ENCODE measurements around the gene GRSF1. TPM values are rescaled to one million over a fixed set of nuclear protein-coding genes. Genes with fewer than 3 reads are reported as not detected.

The GRSF1 gene
- total RNA-seq, 2 experiments from 2014 or later = 32.7 to 34.1 TPM

DNA sequence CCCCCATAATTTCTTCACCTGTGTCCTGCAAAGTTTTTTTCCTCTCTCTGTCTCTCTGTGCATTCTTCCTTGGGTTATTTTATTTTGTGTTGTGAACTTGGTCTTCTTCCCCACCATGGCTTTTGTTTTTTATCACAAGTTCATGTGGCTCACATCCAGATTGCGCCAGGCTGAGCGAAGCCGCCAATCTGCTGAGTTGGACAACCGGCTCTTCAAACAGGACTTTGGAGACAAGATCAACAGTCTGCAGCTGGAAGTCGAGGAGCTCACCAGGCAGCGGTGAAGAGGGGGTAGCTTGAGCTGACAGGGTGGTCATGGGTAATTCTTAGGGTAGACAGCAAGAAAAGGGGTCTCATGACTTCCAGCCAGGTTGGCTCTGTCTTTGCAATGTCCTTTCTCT is 46.1 kb downstream of the GRSF1 start:
- H3K4me3 Mint-ChIP-seq = no peak overlapping the region
- TF ChIP-seq, protein P1, sequence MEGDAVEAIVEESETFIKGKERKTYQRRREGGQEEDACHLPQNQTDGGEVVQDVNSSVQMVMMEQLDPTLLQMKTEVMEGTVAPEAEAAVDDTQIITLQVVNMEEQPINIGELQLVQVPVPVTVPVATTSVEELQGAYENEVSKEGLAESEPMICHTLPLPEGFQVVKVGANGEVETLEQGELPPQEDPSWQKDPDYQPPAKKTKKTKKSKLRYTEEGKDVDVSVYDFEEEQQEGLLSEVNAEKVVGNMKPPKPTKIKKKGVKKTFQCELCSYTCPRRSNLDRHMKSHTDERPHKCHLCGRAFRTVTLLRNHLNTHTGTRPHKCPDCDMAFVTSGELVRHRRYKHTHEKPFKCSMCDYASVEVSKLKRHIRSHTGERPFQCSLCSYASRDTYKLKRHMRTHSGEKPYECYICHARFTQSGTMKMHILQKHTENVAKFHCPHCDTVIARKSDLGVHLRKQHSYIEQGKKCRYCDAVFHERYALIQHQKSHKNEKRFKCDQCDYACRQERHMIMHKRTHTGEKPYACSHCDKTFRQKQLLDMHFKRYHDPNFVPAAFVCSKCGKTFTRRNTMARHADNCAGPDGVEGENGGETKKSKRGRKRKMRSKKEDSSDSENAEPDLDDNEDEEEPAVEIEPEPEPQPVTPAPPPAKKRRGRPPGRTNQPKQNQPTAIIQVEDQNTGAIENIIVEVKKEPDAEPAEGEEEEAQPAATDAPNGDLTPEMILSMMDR (IDR thresholded peaks at IDR 0.05) = no peak
- intact Hi-C loops (cut with DNase I, micrococcal nuclease) = no loop called here
- CTCF ChIA-PET = no interaction called here
- H3K27me3 Mint-ChIP-seq = no peaks in the 10 kb centered on the region
- peaks cover 33% of the 10 kb centered on the region for H3K36me3 Mint-ChIP-seq (ENCODE audit: low read depth)
- no peaks in the 10 kb centered on the region for H3K4me1 Mint-ChIP-seq (ENCODE audit: low read depth)
- POLR2A ChIA-PET = interaction anchor here (0.6 kb wide), 1 partner anchor 332 kb away, joined by 3 read pairs; no protein-coding TSS in a partner anchor
- H3K27ac Mint-ChIP-seq = no peak overlapping the region
- H3K9me3 Mint-ChIP-seq = no peaks in the 10 kb centered on the region
- DNase-seq = no peak
- ATAC-seq (ENCODE audit: poor library complexity) = no peak
- H3K4me3 ChIP-seq (ENCODE audit: low read length) = no peak overlapping the region
- peaks cover 0 to 2% of the 10 kb centered on the region in 2 experiments for H3K9me3 ChIP-seq (ENCODE audit: control insufficient read depth in 1 of 2, insufficient read depth in 1 of 2, low read length in 2 of 2)
- no peaks in the 10 kb centered on the region for H3K27me3 ChIP-seq (ENCODE audit: control insufficient read depth in 1 of 2, insufficient read depth in 2 of 2, low read length in 2 of 2)
- H3K27ac ChIP-seq (ENCODE audit: low read depth in 1 of 2, low read length in 2 of 2) = no peak overlapping the region
- H3K4me1 ChIP-seq (ENCODE audit: insufficient read depth, low read length) = no peaks in the 10 kb centered on the region
- peaks cover 9% of the 10 kb centered on the region for H3K36me3 ChIP-seq (ENCODE audit: insufficient read depth, low read length)

DNA sequence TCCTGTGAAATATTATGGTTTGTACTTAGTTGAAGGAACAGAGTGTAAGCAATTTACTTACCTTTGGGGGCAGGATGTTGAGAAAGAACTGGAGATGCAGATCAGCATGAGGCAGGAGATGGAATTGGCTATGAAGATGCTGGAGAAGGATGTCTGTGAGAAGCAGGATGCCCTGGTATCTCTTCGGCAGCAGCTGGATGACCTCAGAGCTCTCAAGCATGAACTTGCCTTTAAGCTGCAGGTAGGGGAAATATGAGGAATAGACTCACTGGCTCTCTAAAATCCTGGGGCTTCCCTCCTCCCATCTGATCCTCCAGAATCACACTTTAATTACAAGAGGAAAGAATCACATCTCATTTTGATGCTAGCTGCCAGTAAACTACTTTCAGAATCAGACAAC is 51.0 kb downstream of the GRSF1 start:
- Mint-ChIP-seq H3K36me3 (ENCODE audit: low read depth) (peaks cover 49% of the 10 kb centered on the region), H3K4me1 (ENCODE audit: low read depth) (no peaks in the 10 kb centered on the region)
- CTCF ChIA-PET = no interaction called here

DNA sequence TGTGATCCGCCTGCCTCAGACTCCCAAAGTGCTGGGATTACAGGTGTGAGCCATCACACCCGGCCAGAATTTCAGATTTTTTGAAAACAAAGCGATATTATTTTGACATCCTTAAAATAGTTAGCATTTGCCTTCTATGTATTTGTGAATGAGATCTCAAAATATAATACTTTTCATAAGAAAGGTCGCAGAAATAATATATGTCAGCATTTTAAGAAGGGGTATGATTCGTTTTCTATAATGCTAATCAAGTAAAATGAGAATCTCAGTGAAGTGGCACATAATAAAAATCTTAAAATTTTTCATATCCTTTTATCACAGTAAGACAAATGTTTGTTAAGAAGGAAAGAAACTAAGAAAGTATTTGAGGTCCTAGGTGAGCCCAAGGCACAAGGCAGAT is 52.2 kb downstream of the GRSF1 start:
- CTCF ChIA-PET = no interaction called here
- no peak overlapping the region for H3K27ac ChIP-seq (ENCODE audit: low read depth in 1 of 2, low read length in 2 of 2)
- POLR2A ChIA-PET = no interaction called here
- no peak overlapping the region for H3K4me3 Mint-ChIP-seq
- ATAC-seq (ENCODE audit: poor library complexity) (no peak), DNase-seq (no peak)
- H3K27ac Mint-ChIP-seq = no peak overlapping the region
- TF ChIP-seq, protein P1 (IDR thresholded peaks at IDR 0.05) = no peak
- no peaks in the 10 kb centered on the region for H3K4me1 ChIP-seq (ENCODE audit: insufficient read depth, low read length)
- no peaks in the 10 kb centered on the region for H3K27me3 Mint-ChIP-seq
- H3K9me3 ChIP-seq (ENCODE audit: control insufficient read depth in 1 of 2, insufficient read depth in 1 of 2, low read length in 2 of 2) = no peaks in the 10 kb centered on the region
- H3K27me3 ChIP-seq (ENCODE audit: control insufficient read depth in 1 of 2, insufficient read depth in 2 of 2, low read length in 2 of 2) = no peaks in the 10 kb centered on the region
- intact Hi-C loops (cut with DNase I, micrococcal nuclease) = no loop called here
- no peak overlapping the region for H3K4me3 ChIP-seq (ENCODE audit: low read length)
- no peaks in the 10 kb centered on the region for H3K4me1 Mint-ChIP-seq (ENCODE audit: low read depth)
- peaks cover 52% of the 10 kb centered on the region for H3K36me3 Mint-ChIP-seq (ENCODE audit: low read depth)
- H3K36me3 ChIP-seq (ENCODE audit: insufficient read depth, low read length) = peaks cover 14% of the 10 kb centered on the region
- no peaks in the 10 kb centered on the region for H3K9me3 Mint-ChIP-seq

More for the DNA sequence above, 51.0 kb downstream of the GRSF1 start:
- H3K27me3 ChIP-seq (ENCODE audit: control insufficient read depth in 1 of 2, insufficient read depth in 2 of 2, low read length in 2 of 2) = no peaks in the 10 kb centered on the region
- peaks cover 12% of the 10 kb centered on the region for H3K36me3 ChIP-seq (ENCODE audit: insufficient read depth, low read length)
- no peaks in the 10 kb centered on the region for H3K9me3 Mint-ChIP-seq
- no peak for DNase-seq
- no peak overlapping the region for H3K27ac Mint-ChIP-seq
- H3K4me1 ChIP-seq (ENCODE audit: insufficient read depth, low read length) = no peaks in the 10 kb centered on the region
- H3K27me3 Mint-ChIP-seq = no peaks in the 10 kb centered on the region
- POLR2A ChIA-PET = no interaction called here
- H3K27ac ChIP-seq (ENCODE audit: low read depth in 1 of 2, low read length in 2 of 2) = no peak overlapping the region
- no peak for ATAC-seq (ENCODE audit: poor library complexity)
- TF ChIP-seq, protein P1 (IDR thresholded peaks at IDR 0.05) = no peak
- H3K4me3 ChIP-seq (ENCODE audit: low read length) = no peak overlapping the region
- no peak overlapping the region for H3K4me3 Mint-ChIP-seq
- intact Hi-C loops (cut with DNase I, micrococcal nuclease) = no loop called here
- no peaks in the 10 kb centered on the region for H3K9me3 ChIP-seq (ENCODE audit: control insufficient read depth in 1 of 2, insufficient read depth in 1 of 2, low read length in 2 of 2)

Measured in CD4-positive, alpha-beta T cell (primary cell).